Thyroid gland (tissue), 4 donors: ENCODE measurements around the gene RGS11.

Experiments used
- CTCF ChIP-seq, 6 experiments: fragments of 200-600 bp in 3 of 6; fragments of 450-650 bp in 3 of 6; sonication (generic) in 3 of 6; IDR thresholded peaks; one replicate each; pipeline ENCODE4 v1.5.1; 2016 to 2019; ENCODE audit warnings: antibody characterized with exemption in 6 of 6, mild to moderate bottlenecking in 2 of 6, inconsistent platforms in 1 of 6, moderate library complexity in 1 of 6
- POLR2A ChIP-seq, 2 donors: fragments of 450-650 bp; IDR thresholded peaks; one replicate each; pipeline ENCODE4 v1.6.1; 2017; ENCODE audit warnings: antibody characterized with exemption in 2 of 2, mild to moderate bottlenecking in 2 of 2, moderate library complexity in 1 of 2

- TF ChIP-seq CTCF (IDR thresholded peaks at IDR 0.05), result peak in 4 of 6 experiments; percentile 25 to 45 (median 44)
- TF ChIP-seq POLR2A (IDR thresholded peaks at IDR 0.05), result peak; percentile 96 to 99
Observed at GRCh38 chr16:234468-235305, 41.1 kb downstream of the RGS11 start, which contains the start of gene FAM234A.
